NK-92 treated with Interleukin-12 subunit alpha and Interleukin-12 subunit beta, amount 100 ng/mL, for 24 hours (cell line): Measurements from ENCODE around the gene HDAC4.

ENCODE experiments used
- DNase-seq: peaks from one replicate; lab custom pipeline; 2025; lab: John Stamatoyannopoulos, UW

HDAC4 gene

DNA sequence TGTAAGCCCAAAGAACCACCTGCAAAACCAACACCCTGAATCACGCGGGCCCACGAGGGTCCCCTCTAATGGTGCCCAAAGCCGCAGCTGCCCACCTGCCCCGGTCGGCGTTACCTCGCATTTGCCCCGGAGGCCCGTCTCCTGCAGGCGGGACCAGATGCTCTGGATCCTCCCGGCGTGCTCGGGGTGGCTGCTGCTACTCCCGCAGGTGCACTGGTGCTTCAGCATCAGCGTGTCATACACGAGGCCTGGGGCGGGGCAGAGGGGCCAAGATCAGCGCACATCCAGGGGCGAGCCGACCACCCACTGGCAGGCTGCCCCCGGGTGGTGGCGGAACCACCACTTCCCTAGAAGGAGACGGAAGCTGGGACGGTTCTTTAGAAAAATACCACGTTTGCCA, 292.9 kb downstream of the HDAC4 start:
- no peak for DNase-seq

GRCh38 chr2:239106966-239107365, 293.9 kb downstream of the HDAC4 start:
- no peak for DNase-seq

DNA sequence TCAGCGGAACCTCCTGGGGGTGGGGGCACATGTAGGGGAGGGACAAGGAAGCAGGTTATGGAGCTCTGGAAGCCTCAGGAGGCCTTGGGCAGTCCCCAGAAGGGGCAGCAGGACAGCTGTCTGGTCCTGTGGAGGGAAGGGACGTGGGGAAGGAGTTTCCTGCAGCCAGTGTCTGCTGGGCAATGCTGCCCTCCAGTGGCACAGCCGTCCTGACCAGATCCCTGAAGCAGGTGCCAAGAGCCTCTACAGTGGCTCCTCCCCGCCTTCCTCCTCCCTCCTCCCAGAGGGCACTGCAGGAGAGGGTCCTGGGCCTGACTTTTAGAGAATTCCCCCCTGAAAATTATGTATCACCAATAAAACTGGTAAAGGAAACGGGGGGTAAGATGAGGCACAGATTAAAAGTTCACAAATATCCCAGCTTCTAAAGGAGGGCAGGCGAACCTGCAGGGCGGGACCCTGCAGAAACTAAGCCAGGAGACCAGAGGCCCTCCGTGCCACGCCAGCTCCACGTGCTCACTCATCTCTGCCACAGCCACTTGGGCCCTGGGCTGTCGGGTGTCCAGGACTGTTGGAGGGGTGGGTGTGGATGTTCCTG, 294.4 kb downstream of the HDAC4 start:
- no peak for DNase-seq

- DNase-seq = no peak
These were observed 295.6 kb downstream of the HDAC4 start for GRCh38 chr2:239105234-239105633.

DNA sequence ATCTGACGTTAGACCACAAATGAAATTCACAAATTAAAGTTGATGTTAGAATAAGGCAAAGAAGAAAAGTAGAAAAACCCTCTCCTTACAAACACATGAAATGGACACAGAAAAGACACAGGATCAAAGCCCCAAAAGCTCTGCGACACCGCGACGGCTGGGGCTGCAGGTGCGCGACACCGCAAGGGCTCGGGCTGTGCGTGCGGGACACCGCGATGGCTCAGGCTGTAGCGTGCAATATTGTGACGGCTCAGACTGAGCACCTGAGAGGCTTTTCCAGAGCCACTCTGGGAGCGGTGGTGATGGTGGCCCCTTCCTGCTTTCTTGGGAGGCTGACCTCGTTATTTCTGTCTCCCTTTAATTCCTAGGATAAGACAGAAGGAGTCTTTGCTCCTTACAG, 296.0 kb downstream of the HDAC4 start:
- DNase-seq = no peak

DNA sequence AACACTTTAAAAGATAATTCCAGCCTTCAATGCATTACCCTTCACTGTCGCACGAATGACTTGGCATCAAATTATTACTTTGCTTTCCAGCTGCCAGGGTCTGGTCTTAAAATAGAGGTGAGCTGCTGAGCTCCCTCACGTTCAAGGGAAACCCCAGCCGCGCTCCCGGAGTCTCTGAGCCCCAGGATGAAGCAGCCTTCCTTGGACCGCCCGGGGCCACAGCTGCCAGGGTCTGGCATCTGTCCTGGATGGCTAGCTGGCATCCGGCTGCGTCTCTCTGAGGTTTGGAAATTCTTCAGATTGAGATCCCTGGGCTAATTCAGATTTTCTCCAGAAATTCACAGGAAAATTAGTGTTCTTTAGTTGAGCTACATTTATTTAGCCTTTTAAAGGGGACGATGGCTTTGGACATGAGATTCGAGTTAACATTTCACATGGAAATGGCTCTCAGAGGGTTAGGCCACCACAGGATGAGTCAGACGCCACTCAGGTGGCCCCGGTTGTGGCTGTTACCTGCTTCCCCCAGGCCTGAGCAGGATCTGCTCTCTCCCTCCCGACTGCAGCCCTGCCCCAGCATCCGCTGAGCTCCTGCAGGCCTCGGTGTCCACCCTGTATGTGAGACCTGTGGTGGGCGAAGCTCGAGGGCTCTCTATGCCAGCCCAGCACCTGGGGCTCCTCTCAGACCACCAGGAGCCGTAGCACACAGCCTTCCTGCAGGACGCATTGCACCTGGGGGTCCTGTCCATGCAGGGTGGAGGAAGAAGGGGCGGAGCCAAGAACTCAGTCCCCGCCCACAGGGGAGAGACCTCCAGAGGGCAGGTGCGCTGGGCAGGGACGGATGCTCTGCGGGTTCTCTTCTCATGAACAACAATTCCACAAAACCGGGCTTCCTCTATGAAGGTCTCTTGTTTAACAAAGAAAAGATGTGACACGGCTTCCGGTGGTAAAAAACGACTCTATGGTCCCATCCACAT, 297.4 kb downstream of the HDAC4 start:
- no peak for DNase-seq

DNA sequence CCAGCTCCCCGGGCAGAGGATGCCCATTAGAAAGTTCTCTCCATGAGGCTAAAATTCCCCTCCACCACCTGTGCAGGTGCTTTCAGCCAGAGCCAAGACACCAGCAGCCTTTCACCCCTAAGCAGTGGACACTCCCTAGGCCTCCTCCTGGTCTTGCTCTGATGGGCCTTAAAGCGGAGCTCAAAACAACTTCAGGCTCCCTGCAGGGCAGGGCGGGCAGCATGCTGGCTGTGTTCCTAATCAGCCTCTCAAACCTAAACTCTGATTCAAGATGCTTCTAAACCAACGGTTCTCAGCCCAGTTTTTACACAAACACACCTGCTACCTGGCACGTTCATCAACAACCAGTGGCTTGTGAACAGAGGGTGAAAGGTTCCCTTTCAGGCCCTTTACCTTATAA, 298.6 kb downstream of the HDAC4 start:
- no peak for DNase-seq

- no peak for DNase-seq
These were observed 299.0 kb downstream of the HDAC4 start for GRCh38 chr2:239101807-239102206.

- DNase-seq = no peak
These were observed 299.7 kb downstream of the HDAC4 start for GRCh38 chr2:239101071-239101470.

DNA sequence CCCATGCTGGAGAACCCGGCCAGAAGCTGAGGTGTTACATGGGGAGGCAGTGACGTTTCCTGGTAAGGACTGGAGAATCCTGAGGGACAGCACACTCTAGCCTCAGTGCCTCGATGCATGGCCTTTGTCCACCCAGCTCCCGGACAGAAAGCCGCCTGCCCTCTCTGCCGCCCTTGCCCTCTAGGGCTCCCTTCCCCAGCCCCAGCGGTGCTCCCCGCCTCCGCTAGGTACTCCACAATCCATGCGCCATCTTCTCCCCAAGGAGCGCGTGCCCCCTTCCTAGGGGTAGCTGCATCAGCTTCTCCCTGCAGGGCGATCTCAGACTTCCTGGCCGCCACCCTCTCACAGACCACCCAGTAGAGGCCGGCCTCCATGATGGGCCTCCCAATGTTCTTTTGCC, 301.3 kb downstream of the HDAC4 start:
- no peak for DNase-seq

DNA sequence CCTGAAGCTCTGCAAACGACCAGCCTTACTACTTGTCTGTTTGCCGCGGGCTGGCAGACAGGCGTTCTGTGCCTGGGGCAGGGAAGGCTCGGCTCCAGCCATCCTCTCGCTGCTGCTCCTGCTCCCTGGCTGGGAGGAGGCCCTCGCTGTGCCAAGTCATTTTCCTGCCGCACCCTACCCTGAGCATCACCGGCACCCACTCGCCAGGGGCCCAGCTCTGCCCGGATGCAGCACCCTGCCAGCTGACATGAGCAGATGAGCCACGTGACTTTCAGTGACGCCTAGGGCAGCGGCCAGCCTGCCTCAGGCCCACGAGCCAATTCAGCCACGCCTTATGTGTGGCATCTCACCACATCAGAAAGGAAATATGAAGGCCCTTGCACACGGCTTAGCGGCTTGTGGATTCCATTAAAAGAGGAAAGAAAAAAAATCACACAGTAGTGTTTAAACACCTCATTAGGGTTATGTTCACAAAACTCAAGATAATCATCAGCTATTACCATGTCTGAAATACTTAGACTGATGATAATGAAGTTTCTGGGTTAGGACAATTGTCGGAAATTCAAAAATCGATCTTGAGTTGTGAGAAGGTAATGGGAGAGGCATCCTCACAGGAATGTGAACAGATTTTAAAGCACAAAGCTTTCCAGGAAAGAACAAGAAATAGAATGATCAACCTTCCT, 302.4 kb downstream of the HDAC4 start:
- no peak for DNase-seq

GRCh38 chr2:239097428-239097696, 303.5 kb downstream of the HDAC4 start:
- DNase-seq = no peak

DNA sequence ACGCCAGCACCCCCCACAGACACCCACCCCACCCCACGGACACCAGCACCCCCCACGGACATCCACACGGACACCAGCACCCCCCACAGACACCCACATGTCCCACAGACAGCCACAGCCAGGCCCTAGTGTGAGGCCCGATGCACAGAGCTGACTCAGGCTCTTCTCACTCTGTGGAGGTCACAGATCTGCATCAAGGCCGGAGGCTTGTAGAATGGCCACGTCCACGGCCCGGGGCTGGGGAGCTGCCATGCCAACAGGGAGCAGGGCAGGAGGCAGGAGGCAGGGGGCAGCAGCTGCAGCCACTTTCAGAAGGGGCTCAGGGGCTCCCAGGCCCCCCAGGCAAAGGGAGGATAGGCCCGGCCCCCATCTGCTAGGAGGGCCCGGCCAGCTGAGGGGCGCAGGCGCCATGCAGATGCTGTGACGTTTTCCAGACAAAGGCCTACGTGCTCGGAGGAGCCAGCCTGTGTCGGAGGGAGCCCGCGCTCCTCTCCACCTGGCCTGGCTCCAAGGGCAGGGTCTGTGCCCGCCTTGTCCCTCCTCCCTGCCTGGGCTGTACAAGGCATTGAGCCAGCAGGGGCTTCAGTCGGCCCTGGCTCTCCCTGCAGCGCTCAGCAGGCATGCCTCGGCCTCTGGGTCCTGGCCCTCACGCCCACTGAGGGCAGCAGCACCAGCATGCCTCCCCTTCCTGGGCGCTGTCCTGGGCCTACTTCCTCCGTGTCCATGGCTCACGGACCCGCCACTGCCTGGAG, 304.0 kb downstream of the HDAC4 start:
- no peak for DNase-seq

DNA sequence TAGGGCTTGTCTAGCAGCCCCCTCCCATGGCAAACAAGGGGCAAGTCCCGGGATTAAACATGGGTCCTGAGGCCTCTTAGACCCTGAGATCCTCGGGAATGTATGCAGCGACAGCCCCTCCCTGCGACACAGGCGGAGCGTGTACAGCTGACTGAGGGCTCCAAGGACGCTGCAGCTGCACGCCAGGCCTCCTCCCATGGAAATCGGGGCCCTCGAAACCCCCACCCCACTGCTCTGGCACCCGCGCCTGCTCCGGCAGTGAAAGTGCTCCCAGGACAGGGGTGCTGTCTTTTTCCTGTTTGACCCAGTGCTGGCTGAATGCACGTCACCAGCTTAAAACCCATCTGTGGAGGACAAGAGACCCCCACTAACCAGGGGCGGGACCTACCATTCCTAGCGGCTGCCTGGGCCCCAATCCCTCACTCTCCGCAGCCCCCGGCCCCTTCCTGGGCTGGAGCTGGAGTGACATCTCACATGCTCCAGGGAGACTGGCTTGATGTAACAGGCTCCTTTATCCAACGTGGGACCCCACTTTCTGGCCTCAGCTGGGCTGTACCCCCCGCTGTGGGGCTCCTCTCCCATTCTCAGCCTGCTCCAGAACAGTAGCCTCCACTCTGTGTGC, 305.2 kb downstream of the HDAC4 start:
- DNase-seq = no peak

- DNase-seq = no peak
These were observed 306.0 kb downstream of the HDAC4 start for GRCh38 chr2:239094867-239095266.

- DNase-seq = no peak
These were observed 306.9 kb downstream of the HDAC4 start for GRCh38 chr2:239093952-239094351.

GRCh38 chr2:239093542-239093941, 307.3 kb downstream of the HDAC4 start:
- DNase-seq = no peak

- DNase-seq = no peak
These were observed 308.1 kb downstream of the HDAC4 start for GRCh38 chr2:239092571-239093294.

DNA sequence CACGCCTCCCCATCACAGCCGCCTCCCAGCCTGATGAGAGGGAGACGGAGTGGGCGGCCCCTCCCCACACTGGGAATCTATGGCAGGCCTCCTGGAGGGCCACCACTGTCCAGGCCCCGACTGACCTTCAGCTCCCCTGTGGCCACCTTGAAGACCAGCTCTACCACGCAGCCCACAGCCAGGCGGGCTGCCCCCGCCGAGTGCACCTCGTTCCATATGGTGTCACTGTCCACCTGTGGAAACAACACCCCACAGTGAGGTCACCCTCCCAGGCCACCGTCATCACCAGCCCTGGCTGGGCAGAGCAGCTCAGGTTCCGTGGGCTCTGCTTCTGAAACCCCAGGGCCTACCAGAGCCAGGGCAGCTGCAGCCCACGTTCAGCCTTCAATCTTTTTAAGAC, 310.9 kb downstream of the HDAC4 start:
- DNase-seq = no peak

- no peak for DNase-seq
These were observed 313.6 kb downstream of the HDAC4 start for GRCh38 chr2:239087046-239087710.
